ENCODE measurements around the gene ZBED5. TPM values are rescaled to one million over a fixed set of nuclear protein-coding genes. Genes with fewer than 3 reads are reported as not detected.

ZBED5 gene
- total and polyA plus RNA-seq, 9 of the 15 experiments (the other 6 are each of a cell fraction or from before 2014, with no cell fraction given) = 12.4 to 70.7 (median 26.8) TPM

- TF ChIP-seq, protein P1, sequence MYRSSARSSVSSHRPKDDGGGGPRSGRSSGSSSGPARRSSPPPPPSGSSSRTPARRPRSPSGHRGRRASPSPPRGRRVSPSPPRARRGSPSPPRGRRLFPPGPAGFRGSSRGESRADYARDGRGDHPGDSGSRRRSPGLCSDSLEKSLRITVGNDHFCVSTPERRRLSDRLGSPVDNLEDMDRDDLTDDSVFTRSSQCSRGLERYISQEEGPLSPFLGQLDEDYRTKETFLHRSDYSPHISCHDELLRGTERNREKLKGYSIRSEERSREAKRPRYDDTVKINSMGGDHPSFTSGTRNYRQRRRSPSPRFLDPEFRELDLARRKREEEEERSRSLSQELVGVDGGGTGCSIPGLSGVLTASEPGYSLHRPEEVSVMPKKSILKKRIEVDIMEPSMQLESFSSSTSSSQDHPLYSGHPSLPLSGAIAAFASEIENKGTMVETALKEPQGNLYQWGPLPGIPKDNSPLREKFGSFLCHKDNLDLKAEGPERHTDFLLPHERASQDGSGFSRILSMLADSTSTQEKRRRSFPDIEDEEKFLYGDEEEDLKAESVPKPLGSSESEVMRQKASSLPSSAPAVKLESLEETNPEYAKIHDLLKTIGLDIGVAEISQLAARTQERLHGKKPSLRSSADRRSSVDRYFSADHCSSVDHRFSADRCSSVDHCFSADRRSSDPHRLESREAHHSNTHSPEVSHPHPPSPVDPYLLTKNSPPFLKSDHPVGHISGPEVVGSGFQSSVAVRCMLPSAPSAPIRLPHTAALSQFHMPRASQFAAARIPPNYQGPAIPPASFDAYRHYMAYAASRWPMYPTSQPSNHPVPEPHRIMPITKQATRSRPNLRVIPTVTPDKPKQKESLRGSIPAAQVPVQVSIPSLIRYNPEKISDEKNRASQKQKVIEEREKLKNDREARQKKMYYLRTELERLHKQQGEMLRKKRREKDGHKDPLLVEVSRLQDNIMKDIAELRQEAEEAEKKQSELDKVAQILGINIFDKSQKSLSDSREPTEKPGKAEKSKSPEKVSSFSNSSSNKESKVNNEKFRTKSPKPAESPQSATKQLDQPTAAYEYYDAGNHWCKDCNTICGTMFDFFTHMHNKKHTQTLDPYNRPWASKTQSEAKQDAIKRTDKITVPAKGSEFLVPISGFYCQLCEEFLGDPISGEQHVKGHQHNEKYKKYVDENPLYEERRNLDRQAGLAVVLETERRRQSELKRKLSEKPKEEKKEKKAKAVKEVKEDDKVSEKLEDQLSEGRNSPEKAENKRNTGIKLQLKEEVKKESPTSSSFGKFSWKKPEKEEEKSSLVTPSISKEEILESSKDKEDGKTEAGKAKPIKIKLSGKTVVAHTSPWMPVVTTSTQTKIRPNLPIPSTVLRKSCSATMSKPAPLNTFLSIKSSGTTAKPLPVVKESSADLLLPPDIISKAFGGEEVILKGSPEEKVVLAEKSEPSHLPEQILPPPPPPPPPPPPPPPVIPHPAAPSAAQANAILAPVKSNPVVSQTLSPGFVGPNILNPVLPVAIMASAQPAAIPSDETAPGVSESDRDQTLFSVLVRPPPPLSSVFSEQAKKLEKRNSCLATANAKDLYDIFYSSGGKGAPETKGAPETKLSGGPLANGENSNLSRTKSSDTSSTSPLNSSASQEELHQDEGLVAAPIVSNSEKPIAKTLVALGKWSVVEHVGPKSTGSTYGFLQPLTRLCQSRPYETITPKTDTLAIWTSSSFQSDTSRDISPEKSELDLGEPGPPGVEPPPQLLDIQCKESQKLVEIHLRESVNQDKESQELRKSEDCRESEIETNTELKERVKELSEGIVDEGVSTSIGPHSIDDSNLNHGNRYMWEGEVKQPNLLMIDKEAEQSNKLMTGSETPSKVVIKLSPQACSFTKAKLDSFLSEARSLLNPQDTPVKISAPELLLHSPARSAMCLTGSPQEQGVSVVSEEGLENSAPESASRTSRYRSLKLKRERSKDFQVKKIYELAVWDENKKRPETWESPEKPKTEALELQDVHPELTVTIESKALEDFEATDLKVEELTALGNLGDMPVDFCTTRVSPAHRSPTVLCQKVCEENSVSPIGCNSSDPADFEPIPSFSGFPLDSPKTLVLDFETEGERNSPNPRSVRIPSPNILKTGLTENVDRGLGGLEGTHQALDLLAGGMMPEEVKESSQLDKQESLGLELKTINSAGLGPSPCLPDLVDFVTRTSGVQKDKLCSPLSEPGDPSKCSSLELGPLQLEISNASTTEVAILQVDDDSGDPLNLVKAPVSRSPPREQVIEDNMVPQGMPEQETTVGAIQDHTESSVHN (IDR thresholded peaks at IDR 0.05; ENCODE audit: borderline replicate concordance in 1 of 2, low read depth in 1 of 2) = no peak
- TF ChIP-seq MAZ (CRISPR knock-in tag; conservative IDR thresholded peaks at IDR 0.05 in 1 of 2, IDR thresholded peaks at IDR 0.05 in 1 of 2) (peak in 1 of 2 experiments; percentile 21; a peak in 3 of 4 replicates), SRF (CRISPR knock-in tag; IDR thresholded peaks at IDR 0.05) (no peak), ZNF589 (CRISPR knock-in tag; IDR thresholded peaks at IDR 0.05; ENCODE audit: low read depth) (peak; percentile 72; the same call in 1 of the 2 replicates), NR2F6 (CRISPR knock-in tag; IDR thresholded peaks at IDR 0.05) (no peak), ETS1 (conservative IDR thresholded peaks at IDR 0.05; ENCODE audit: control insufficient read depth, low read depth, low read length) (no peak), THRAP3 (IDR thresholded peaks at IDR 0.05; ENCODE audit: borderline replicate concordance) (no peak), ZNF76 (CRISPR knock-in tag; IDR thresholded peaks at IDR 0.05; ENCODE audit: borderline replicate concordance) (no peak), ETV6 (IDR thresholded peaks at IDR 0.05; ENCODE audit: borderline replicate concordance in 1 of 2, low read depth in 2 of 2, low read length in 1 of 2) (no peak), ETV6 (CRISPR knock-in tag; IDR thresholded peaks at IDR 0.05; ENCODE audit: borderline replicate concordance) (no peak; the same call in 1 of the 2 replicates), MYNN (IDR thresholded peaks at IDR 0.05) (no peak), MYNN (CRISPR knock-in tag; IDR thresholded peaks at IDR 0.05) (no peak), HLTF (IDR thresholded peaks at IDR 0.05) (0 out of 2 replicates have a peak, but pooled peaks have one; percentile 67)
- TF ChIP-seq, protein P2, sequence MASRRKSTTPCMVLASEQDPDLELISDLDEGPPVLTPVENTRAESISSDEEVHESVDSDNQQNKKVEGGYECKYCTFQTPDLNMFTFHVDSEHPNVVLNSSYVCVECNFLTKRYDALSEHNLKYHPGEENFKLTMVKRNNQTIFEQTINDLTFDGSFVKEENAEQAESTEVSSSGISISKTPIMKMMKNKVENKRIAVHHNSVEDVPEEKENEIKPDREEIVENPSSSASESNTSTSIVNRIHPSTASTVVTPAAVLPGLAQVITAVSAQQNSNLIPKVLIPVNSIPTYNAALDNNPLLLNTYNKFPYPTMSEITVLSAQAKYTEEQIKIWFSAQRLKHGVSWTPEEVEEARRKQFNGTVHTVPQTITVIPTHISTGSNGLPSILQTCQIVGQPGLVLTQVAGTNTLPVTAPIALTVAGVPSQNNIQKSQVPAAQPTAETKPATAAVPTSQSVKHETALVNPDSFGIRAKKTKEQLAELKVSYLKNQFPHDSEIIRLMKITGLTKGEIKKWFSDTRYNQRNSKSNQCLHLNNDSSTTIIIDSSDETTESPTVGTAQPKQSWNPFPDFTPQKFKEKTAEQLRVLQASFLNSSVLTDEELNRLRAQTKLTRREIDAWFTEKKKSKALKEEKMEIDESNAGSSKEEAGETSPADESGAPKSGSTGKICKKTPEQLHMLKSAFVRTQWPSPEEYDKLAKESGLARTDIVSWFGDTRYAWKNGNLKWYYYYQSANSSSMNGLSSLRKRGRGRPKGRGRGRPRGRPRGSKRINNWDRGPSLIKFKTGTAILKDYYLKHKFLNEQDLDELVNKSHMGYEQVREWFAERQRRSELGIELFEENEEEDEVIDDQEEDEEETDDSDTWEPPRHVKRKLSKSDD (conservative IDR thresholded peaks at IDR 0.05; ENCODE audit: low read length) = no peak
These were observed 48.3 kb downstream of the ZBED5 start (continued) for GRCh38 chr11:10809373-10810160.
